GM11168 (cell line): ENCODE results near the gene KCNRG.

Source experiments
- in situ Hi-C: fragments of 300-500 bp; cut with MboI; formaldehyde crosslinking; loops from one replicate; pipeline ENCODE4 v1.12.0; 2022; ENCODE audit warnings: low sequenced_read_pairs; ENCODE audit not compliant: unreplicated experiment

The KCNRG gene

DNA sequence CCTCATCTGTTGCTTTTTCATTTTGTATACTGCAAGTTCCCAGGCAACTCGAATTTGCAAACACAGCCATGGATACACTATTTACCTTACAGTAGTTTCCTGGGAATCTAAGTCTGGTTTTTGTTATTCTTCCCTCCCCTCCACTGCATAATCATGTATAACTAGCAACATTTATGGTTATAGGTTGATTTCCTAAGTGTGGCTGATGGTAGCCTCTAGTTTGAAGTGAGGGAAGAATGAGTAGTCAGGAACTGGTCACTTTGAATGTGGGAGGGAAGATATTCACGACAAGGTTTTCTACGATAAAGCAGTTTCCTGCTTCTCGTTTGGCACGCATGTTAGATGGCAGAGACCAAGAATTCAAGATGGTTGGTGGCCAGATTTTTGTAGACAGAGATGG lies at the start of gene KCNRG:
KCNRG (plus strand) TSS at position 187 of the 400 bp plus-strand sequence; CDS start at position 237, 50 bp downstream.
- in situ Hi-C loops, result loop anchor here (25.0 kb wide), 1 partner anchor 897 kb away; the partner anchor contains the start of gene RNASEH2B

GRCh38 chr13:49967456-49967855 lies 47.8 kb upstream of the KCNRG start:
- in situ Hi-C loops, result loop anchor here (10.0 kb wide), 1 partner anchor 567 kb away; no protein-coding TSS in a partner anchor

- in situ Hi-C loops, result loop anchor here (10.0 kb wide), 1 partner anchor 832 kb away; no protein-coding TSS in a partner anchor
Measured at GRCh38 chr13:49972709-49973108, 42.5 kb upstream of the KCNRG start.

DNA sequence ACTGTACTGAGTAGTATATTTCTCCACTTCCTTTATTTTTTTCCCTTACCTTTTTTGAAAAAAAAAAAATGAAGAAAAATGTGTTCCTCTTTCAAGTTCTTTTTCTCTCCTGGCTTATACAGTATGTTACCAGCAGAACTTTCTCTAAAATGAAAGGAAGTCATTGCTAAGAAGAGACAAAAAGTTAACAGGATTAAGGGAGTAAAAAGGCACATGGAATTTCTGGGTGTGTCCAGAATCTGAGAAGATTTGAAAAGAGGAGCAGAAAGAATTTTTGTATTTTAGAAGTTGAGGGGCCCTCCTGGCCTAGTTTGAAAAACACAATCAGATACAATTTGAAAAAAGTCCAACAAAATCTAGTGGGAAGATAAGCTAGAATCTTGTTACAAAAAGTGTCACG lies 39.4 kb upstream of the KCNRG start:
- in situ Hi-C loops, result loop anchor here (10.0 to 25.0 kb wide), 3 partner anchors 386 to 1086 kb away; no protein-coding TSS in a partner anchor

DNA sequence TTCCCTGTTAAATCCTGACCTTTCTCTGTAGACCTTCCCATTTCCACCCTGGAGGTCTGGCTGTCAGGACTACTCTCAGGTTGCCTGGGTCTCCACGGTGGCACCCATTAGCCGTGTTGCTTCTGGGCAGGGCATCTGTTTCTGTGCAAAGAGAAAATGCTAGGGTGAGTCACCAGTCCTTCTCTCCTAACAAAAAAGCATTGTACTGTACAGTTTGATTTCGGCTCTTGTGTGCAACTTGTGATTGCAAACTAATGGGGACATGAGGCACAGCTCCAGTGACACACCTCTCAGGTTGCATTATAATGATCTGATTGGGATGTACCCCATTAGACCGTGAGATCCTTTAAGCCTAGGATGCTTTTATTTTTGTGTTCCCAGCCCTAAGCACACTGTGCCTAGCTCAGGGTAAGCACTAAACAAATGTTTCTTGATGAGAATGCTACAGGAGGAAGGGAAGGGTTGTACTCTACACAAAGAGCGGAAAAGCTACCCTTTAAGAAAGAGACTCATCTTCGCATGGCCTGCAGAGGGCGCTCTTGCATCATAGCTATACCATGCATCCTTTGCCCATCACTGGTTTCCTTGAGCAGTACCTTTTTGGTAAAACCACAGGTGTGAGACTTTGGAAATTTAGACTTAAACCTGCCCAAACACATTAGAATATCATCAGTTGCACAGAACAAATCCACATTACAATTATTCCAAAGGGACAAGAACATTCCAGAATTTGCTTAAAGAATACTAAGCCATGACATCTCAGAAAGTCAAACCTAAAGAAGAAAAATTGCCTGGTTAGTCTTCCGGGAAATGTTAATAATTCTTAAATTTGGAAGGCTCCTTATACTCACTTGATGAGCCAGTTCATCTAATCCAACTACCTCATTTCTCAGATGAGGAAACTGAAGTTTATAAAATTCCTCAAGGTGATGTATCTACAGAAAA lies 38.7 kb upstream of the KCNRG start:
- in situ Hi-C loops, result loop anchor here (10.0 to 25.0 kb wide), 3 partner anchors 386 to 1086 kb away; no protein-coding TSS in a partner anchor

GRCh38 chr13:49977992-49978391 lies 37.3 kb upstream of the KCNRG start:
- in situ Hi-C loops, result loop anchor here (10.0 to 25.0 kb wide), 3 partner anchors 384 to 1084 kb away; no protein-coding TSS in a partner anchor

GRCh38 chr13:49980266-49980665 lies 35.0 kb upstream of the KCNRG start:
- in situ Hi-C loops, result loop anchor here (25.0 kb wide), 2 partner anchors 382 to 1082 kb away; no protein-coding TSS in a partner anchor

GRCh38 chr13:49985129-49985528 lies 30.1 kb upstream of the KCNRG start:
- in situ Hi-C loops, result loop anchor here (25.0 kb wide), 2 partner anchors 377 to 1077 kb away; no protein-coding TSS in a partner anchor

GRCh38 chr13:49986471-49986870 lies 28.8 kb upstream of the KCNRG start:
- in situ Hi-C loops, result loop anchor here (25.0 kb wide), 2 partner anchors 376 to 1076 kb away; no protein-coding TSS in a partner anchor

DNA sequence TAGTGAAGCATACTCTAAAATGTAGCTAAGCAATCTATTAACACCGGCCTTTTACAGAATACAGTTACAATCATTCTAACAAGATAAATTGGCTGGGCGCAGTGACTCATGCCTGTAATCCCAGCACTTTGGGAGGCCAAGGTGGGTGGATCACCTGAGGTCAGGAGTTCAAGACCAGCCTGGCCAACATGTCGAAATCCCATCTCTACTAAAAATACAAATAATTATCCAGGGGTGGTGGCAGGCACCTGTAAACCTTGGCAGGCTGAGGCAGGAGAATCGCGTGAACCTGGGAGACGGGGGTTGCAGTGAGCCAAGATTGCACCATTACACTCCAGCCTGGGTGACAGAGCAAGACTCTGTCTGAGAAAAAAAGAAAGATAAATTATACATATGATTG lies 24.6 kb upstream of the KCNRG start:
- in situ Hi-C loops, result loop anchor here (25.0 kb wide), 2 partner anchors 372 to 1072 kb away; no protein-coding TSS in a partner anchor

- in situ Hi-C loops, result loop anchor here (25.0 kb wide), 2 partner anchors 369 to 1069 kb away; no protein-coding TSS in a partner anchor
Measured at GRCh38 chr13:49993111-49993510, 22.1 kb upstream of the KCNRG start.

GRCh38 chr13:49993666-49994065 lies 21.6 kb upstream of the KCNRG start:
- in situ Hi-C loops, result loop anchor here (25.0 kb wide), 2 partner anchors 369 to 1069 kb away; no protein-coding TSS in a partner anchor

GRCh38 chr13:49995625-49996101 lies 19.6 kb upstream of the KCNRG start:
- in situ Hi-C loops, result loop anchor here (25.0 kb wide), 2 partner anchors 367 to 1067 kb away; no protein-coding TSS in a partner anchor

DNA sequence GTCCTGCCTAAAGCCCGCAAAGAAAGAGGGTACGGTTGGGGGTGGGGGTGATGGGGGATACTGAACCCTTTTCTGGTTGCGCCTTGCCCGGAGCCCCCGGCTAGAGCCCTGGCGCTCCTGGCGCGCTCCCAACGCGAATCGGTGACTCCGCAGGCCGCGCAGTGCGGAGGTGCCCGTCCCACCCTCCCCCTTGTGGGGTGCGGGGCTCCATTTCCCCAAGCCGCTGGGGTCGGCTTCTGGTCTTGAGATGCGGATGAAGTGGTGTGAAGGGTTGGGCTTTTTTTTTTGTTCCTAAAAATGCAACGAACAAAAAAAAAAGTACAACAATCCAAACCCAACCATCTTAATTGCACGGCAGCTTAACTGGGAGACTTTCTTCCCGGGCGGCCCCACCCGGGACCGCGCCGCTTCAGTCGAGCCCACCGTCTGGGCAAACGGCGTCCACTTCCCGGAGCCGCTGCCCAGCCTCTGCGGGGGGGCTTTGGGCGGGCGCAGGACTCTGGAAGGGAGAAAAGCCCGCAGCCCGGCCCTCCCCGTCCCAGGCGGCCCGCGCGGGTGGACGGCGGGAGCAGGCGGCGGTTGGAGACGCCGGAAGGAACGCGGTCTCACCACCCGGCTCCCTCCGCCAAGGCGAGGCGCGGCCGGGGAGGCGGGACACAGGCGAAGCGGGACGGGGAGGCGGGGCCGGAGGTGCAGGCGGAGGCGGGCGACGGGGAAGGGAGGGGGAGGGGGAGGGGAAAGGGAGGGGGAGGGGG lies 18.9 kb upstream of the KCNRG start:
- in situ Hi-C loops, result loop anchor here (25.0 kb wide), 2 partner anchors 366 to 1066 kb away; no protein-coding TSS in a partner anchor

DNA sequence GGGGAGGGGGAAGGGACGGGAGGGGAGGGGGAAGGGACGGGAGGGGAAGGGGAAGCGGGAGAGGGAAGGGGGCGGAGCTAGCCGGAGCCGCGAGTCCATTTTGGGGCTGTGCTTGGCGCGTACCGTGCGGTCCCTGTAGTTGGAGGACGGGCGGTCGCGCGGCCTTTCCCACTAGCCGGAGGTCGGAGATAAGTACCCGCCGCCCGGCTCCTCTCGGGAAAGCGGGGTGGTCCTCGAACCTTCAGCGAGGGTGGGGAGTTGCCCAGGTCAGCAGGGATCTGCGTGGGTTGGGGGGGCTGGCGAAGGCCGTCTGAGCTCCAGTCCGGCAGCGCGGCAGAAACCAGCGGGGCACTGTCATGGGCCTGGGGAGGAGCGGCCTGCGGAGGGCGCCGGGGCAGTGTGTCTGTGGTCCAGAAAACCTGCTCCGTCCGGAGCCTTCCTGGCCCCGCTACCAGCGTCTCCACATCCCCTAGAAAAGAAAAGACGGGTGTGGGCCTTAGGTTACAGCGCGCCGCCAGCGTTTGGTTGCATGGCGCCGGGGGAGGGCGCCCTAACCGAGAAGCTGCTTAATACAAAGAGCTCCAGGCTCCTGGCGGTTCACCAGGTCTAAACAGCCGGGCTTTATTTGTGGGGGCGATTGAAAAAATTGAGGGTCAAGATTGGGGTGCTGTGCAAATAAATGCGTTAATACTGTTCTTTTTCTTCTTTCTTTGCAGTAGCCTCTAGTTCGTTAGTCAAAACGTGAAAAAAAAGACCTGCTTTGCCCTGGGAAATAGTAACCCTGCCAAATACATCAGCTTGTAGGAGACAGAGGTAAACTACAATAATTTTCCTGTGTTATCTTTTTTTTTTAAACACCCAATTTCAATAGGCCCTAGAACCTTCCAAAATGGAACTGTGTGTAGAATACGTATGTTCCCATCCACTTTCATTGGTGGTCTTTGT lies 18.0 kb upstream of the KCNRG start, which contains the start of gene TRIM13:
TRIM13 (plus strand) TSS at position 92 of the 945 bp plus-strand sequence. CDS start 14,899 bp downstream, outside the sequence.
- in situ Hi-C loops, result loop anchor here (25.0 kb wide), 2 partner anchors 365 to 1065 kb away; no protein-coding TSS in a partner anchor

GRCh38 chr13:49997955-49998354 lies 17.3 kb upstream of the KCNRG start:
- in situ Hi-C loops, result loop anchor here (25.0 kb wide), 2 partner anchors 364 to 1064 kb away; no protein-coding TSS in a partner anchor

DNA sequence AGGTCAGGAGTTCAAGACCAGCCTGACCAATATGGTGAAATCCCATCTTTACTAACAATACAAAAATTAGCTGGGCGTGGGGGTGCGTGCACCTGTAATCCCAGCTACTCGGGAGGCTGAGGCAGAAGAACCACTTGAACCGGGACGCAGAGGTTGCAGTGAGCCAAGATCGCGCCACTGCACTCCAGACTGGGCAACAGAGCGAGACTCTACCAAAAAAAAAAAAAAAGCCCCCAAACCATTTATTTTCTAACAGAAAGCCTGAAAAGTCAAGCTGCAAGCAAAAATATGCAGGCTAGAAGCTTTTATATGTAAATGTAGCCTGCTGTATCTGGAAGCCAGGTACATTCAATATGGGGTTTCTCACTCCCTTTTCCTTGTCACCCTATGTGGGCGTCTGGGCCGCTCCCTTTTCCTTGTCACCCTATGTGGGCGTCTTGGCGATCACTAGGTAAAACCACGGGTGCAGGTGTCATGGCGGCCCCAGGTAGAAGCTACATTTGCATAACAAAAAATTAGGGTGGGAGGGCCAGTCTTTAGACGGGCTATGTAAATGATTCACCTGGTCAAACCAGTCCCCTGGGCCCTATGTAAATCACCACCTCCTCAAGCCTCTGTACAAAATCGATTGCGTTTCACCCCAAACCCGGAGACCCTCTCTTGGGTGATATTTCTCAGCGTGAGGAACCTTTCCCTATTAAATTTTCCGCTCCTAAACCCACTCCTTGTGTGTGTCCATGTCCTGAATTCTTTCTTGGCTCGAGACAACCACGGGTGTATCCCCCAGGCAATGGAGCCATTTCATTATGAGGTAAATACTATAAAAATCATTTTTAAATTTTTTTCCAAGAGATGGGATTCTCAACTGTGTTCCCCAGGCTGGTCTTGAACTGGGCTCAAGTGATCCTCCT lies 16.3 kb upstream of the KCNRG start:
- in situ Hi-C loops, result loop anchor here (25.0 kb wide), 2 partner anchors 363 to 1063 kb away; no protein-coding TSS in a partner anchor
